ENCODE data around the gene SARM1.

DNA sequence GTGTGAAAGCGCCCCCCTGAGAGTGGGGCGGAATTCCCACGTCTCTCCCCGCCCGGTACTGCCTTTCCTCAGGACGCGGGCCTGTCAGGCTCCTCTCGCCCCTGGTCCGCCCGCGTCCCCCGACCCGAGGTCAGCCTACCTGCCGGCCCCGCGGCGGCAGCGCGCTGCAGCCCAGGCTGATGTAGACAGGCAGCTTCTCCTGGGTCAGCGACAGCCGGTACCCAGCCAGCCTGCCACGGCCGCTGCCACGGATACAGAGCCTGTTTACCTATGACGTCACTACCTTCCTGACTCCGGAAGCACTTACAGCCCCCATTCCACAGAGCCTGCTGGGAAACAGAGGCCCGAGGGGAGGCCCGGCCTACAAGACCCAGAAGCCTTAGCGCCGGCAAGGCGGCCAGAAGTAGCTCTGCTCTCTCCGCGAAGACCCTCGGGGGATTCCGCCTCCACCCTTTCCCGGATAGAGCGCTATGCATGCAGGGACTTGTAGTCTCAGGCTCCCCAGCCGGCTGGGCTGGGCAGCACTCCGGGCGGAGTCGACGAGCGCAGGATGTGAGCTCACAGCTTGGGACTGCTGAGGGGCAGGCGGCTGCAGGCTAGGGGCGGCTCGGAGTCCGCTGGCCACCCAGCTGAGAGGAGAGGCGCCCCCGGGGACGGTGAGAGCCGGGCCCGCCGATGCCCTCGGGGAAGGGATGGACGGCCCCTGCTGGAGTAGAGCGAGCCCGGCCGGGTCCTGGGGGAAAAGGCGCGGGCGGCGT lies 36.1 kb upstream of the SARM1 start, which contains the start of the genes IFT20 and TNFAIP1:
- TF ChIP-seq, protein P1, sequence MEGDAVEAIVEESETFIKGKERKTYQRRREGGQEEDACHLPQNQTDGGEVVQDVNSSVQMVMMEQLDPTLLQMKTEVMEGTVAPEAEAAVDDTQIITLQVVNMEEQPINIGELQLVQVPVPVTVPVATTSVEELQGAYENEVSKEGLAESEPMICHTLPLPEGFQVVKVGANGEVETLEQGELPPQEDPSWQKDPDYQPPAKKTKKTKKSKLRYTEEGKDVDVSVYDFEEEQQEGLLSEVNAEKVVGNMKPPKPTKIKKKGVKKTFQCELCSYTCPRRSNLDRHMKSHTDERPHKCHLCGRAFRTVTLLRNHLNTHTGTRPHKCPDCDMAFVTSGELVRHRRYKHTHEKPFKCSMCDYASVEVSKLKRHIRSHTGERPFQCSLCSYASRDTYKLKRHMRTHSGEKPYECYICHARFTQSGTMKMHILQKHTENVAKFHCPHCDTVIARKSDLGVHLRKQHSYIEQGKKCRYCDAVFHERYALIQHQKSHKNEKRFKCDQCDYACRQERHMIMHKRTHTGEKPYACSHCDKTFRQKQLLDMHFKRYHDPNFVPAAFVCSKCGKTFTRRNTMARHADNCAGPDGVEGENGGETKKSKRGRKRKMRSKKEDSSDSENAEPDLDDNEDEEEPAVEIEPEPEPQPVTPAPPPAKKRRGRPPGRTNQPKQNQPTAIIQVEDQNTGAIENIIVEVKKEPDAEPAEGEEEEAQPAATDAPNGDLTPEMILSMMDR (IDR thresholded peaks at IDR 0.05), result peak in 1 of 6 experiments; percentile 16
- peak in 1 of 4 donors; percentile 80 for TF ChIP-seq EP300 (IDR thresholded peaks at IDR 0.05)
- peak; percentile 91 to 99 for TF ChIP-seq POLR2AphosphoS5 (IDR thresholded peaks at IDR 0.05)
